T-helper 9 cell (primary cell): ENCODE data around the gene EPM2AIP1.

Experiments used
- DNase-seq: peaks from one replicate; pipeline ENCODE4 v3.0.0-alpha.2; 2020

The EPM2AIP1 gene

GRCh38 chr3:36944641-36945270 is 48.2 kb downstream of the EPM2AIP1 start, which contains the start of gene TRANK1:
Gene TRANK1 (minus strand): TSS chr3:36945054. CDS start chr3:36944809, 245 bp downstream.
- peak; percentile 70 for DNase-seq

DNA sequence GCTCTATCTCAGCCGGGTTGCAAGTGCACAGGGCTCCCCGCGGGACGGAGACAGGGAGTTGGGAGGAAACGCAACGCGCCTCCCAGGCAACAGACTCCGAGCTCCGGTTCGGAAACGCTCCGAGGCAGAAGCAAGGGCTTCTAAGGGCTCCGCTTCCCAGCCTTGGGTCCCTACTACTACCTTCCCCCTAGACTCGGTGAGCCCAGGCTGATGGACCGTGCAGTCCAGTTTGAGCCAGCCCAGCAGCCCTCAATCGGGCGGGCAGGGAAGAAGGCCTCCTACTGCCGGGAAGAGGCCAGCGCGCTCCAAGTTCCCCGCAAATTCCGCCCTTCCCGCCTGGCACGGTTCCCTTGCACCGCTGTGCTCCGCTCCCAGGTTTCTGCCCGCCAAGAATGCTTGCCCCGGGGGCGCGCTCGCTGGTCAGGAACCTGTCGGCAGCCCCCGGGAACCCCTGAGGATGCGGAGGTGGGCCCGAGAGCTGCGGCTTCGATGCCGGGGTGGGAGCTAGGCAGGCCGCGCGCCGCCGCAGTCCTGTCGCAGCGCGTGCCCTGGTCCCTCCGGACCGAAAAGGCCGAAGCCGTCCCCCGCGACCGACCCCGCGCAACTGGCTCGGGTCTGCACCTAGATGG is 48.8 kb downstream of the EPM2AIP1 start:
- DNase-seq = peak; percentile 19

DNA sequence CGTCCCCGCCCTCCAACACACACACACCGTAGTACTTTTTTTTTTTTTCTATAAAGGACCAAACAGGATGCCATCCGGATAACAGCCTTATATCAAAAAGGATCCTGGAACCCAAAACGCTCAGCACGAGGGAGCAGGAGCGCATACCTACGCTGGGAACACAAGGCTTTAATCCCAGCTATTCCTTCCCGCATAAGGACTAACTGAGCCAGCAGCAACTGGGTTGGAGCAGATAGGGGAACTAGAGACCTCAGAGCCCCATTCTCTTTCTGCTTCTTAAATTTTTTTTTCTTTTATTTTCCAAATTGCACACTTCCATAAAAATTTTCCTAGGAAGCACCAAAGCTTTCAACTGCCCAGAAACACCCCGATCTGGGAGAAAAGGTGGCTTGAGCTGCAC is 49.3 kb downstream of the EPM2AIP1 start:
- DNase-seq = no peak

GRCh38 chr3:36942638-36943248 is 50.2 kb downstream of the EPM2AIP1 start:
- no peak for DNase-seq

GRCh38 chr3:36941658-36942057 is 51.3 kb downstream of the EPM2AIP1 start:
- no peak for DNase-seq

DNA sequence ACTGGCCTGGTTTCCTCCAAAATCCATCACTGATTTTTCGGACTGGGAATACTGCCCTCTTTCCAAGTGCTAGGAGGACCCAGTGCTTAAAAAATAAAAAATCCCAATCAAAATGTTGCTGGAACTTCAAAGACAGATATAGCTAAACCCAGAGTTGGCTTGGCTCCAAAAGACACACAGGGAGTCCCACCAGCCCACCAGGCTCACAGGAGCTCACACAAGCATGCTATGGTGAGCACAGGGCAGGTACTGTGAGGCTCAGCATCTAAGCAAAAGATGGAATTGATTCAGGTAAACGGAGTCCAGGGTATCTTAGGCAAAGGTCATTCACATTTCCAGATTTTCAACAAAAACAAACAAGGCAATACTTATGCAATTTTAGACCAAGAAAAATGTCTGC is 51.8 kb downstream of the EPM2AIP1 start:
- DNase-seq = no peak

DNA sequence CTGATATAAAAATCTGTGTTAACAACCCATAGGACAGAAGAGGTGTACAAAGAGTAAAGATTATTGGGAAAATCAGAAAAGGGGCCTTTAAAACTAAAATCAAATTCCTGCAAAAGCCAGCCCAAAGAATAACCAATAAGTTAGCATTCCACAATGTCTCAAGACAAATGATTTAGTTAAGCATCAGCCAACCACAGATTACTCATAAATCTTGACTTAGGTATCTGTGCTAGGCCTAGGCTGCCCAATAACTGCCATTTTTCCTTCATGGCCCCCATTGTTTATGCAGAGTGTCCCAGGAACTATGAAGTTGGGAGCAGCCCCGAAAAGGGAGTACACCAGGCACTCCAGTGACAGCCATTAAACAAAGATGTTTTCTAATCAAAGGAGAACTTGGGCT is 55.4 kb downstream of the EPM2AIP1 start:
- DNase-seq = no peak
